Measurements from ENCODE around the gene C22orf15. TPM values are rescaled to one million over a fixed set of nuclear protein-coding genes. Genes with fewer than 3 reads are reported as not detected.

Gene C22orf15
- total RNA-seq, 2 donors from 2014 or later, result not detected

GRCh38 chr22:23774114-23774921 lies 11.5 kb downstream of the C22orf15 start:
- ATAC-seq (ENCODE audit: insufficient number of reproducible peaks, low FRiP score, low read depth), result no peak
- no peak for TF ChIP-seq CTCF (IDR thresholded peaks at IDR 0.05)
- no peak overlapping the region for H3K27ac ChIP-seq
- H3K36me3 ChIP-seq, result no peaks in the 10 kb centered on the region
- H3K27me3 ChIP-seq (replicated peaks; ENCODE audit: insufficient read depth), result no peaks in the 10 kb centered on the region
- H3K4me3 ChIP-seq, result no peak overlapping the region
- H3K9me3 ChIP-seq, result no peaks in the 10 kb centered on the region
- H3K4me1 ChIP-seq (ENCODE audit: control insufficient read depth in 1 of 2, low read depth in 2 of 2), result peaks cover 3 to 30% of the 10 kb centered on the region in 2 donors
- no peak for DNase-seq (ENCODE audit: low spot score)

- Histone ChIP-seq H3K36me3 (no peaks in the 10 kb centered on the region), H3K4me3 (no peak overlapping the region), H3K27ac (no peak overlapping the region), H3K9me3 (no peaks in the 10 kb centered on the region), H3K27me3 (replicated peaks; ENCODE audit: insufficient read depth) (no peaks in the 10 kb centered on the region), H3K4me1 (ENCODE audit: control insufficient read depth in 1 of 2, low read depth in 2 of 2) (peaks cover 3 to 30% of the 10 kb centered on the region in 2 donors)
- DNase-seq (ENCODE audit: low spot score), result no peak
- TF ChIP-seq CTCF (IDR thresholded peaks at IDR 0.05), result no peak
- no peak for ATAC-seq (ENCODE audit: insufficient number of reproducible peaks, low FRiP score, low read depth)
Observed at GRCh38 chr22:23774922-23775436, 12.2 kb downstream of the C22orf15 start.

- Histone ChIP-seq H3K4me3 (no peak overlapping the region), H3K36me3 (no peaks in the 10 kb centered on the region), H3K27me3 (replicated peaks; ENCODE audit: insufficient read depth) (no peaks in the 10 kb centered on the region), H3K4me1 (ENCODE audit: control insufficient read depth in 1 of 2, low read depth in 2 of 2) (peaks cover 3 to 30% of the 10 kb centered on the region in 2 donors), H3K27ac (no peak overlapping the region), H3K9me3 (no peaks in the 10 kb centered on the region)
- ATAC-seq (ENCODE audit: insufficient number of reproducible peaks, low FRiP score, low read depth) (no peak), DNase-seq (ENCODE audit: low spot score) (no peak)
- TF ChIP-seq CTCF (IDR thresholded peaks at IDR 0.05), result no peak
Observed at GRCh38 chr22:23775779-23776375, 13.1 kb downstream of the C22orf15 start.

GRCh38 chr22:23777776-23778576 lies 15.2 kb downstream of the C22orf15 start:
- Histone ChIP-seq H3K4me3 (no peak overlapping the region), H3K9me3 (no peaks in the 10 kb centered on the region), H3K27me3 (replicated peaks; ENCODE audit: insufficient read depth) (no peaks in the 10 kb centered on the region), H3K27ac (no peak overlapping the region), H3K4me1 (ENCODE audit: control insufficient read depth in 1 of 2, low read depth in 2 of 2) (peaks cover 0 to 17% of the 10 kb centered on the region in 2 donors), H3K36me3 (no peaks in the 10 kb centered on the region)
- DNase-seq (ENCODE audit: low spot score) (no peak), ATAC-seq (ENCODE audit: insufficient number of reproducible peaks, low FRiP score, low read depth) (no peak)
- no peak for TF ChIP-seq CTCF (IDR thresholded peaks at IDR 0.05)

GRCh38 chr22:23778577-23778900 lies 15.7 kb downstream of the C22orf15 start:
- DNase-seq (ENCODE audit: low spot score) (no peak), ATAC-seq (ENCODE audit: insufficient number of reproducible peaks, low FRiP score, low read depth) (no peak)
- no peaks in the 10 kb centered on the region for H3K36me3 ChIP-seq
- no peaks in the 10 kb centered on the region for H3K27me3 ChIP-seq (replicated peaks; ENCODE audit: insufficient read depth)
- no peak overlapping the region for H3K4me3 ChIP-seq
- H3K4me1 ChIP-seq (ENCODE audit: control insufficient read depth in 1 of 2, low read depth in 2 of 2), result peaks cover 0 to 11% of the 10 kb centered on the region in 2 donors
- no peak for TF ChIP-seq CTCF (IDR thresholded peaks at IDR 0.05)
- H3K9me3 ChIP-seq, result no peaks in the 10 kb centered on the region
- H3K27ac ChIP-seq, result no peak overlapping the region
